GM18520 (cell line): ENCODE measurements around the gene IQSEC2.

Experiments
- ATAC-seq: cut with Tn5 transposase; IDR thresholded peaks from one replicate; pipeline ENCODE4 v1.9.1; 2021; ENCODE audit not compliant: unreplicated experiment

IQSEC2 gene

DNA sequence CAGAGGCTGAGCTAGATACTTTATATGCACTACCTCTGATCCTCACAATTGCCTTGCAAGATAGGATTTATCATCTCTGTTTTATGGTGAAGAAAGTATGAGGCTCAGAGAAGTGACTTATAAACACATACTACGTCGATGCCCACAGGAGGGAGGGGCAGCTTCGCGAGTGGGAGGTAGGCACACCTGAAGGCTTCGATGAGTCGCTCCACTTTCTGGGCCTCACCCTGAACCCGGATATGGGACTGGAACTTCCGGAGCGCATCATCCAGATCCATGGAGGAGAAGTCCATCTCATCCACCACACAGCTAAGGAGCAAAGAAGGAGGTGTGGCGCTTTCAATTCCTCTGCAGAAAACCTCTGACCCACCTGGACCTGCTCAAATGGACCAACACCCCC, 33.5 kb downstream of the IQSEC2 start:
- ATAC-seq = no peak

DNA sequence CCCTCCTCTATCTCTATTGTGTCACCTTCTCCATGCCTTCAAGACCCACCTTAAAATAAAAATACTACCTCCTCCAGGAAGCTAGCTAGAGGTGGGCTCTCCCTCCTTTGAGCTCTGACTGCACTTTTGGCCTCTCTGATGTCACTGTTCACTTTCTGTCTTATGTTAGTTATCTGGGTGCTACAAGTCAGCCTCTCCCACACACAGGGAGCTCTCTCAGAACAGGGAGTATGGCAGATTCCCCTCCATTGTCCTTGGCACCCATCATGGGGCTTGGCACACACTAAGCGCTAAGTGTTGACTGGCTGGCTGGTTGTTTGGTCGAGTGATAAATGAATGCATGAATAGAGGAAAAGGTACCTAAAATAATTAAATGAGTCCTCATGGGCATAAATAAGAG, 35.2 kb downstream of the IQSEC2 start:
- no peak for ATAC-seq

GRCh38 chrX:53244610-53245009, 36.8 kb downstream of the IQSEC2 start:
- ATAC-seq = no peak

GRCh38 chrX:53242310-53242709, 39.1 kb downstream of the IQSEC2 start:
- no peak for ATAC-seq

- ATAC-seq = no peak
These were observed 39.8 kb downstream of the IQSEC2 start for GRCh38 chrX:53241558-53241957.

DNA sequence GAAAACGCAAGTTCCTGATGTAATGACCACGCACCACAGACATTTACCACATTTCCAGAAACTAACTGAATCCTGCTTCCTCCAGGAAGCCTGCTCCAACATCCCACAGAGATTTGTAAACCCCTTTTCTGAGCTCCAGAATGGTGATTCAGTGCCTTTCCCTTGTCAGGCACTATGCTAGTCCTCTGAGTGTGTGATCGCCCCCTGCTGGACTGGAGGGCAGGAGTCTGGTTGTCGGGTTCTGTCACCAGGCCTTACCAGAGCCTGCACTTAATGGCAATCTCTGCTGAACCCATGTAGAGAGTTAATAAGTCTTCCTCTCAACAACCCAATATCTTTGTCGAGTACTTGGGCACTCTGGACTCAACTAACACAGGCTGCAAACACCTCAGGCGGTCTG, 41.9 kb downstream of the IQSEC2 start:
- ATAC-seq = no peak

GRCh38 chrX:53237056-53237455, 44.3 kb downstream of the IQSEC2 start:
- ATAC-seq = no peak

GRCh38 chrX:53236025-53236679, 45.2 kb downstream of the IQSEC2 start:
- no peak for ATAC-seq

DNA sequence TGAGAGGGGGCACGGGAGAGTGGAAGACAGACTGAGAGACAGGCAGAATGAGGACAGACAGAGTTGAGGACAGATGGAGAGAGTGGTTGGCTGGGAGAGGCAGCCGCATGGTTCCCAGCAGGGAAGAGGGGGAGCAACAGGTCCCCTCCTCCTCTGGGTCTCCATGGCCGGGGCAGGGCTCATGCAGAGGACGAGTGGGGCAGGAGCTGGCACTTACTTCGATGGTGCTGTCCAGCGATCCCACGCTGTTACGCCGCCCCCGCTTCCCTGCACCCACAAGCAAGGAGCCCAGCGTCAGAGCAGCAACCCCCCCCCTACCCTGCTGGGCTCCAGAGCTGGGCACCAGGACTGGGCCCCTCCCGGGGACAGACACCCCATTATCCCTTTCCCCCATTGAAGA, 45.8 kb downstream of the IQSEC2 start:
- ATAC-seq = no peak

- no peak for ATAC-seq
These were observed 46.9 kb downstream of the IQSEC2 start for GRCh38 chrX:53234484-53234883.

DNA sequence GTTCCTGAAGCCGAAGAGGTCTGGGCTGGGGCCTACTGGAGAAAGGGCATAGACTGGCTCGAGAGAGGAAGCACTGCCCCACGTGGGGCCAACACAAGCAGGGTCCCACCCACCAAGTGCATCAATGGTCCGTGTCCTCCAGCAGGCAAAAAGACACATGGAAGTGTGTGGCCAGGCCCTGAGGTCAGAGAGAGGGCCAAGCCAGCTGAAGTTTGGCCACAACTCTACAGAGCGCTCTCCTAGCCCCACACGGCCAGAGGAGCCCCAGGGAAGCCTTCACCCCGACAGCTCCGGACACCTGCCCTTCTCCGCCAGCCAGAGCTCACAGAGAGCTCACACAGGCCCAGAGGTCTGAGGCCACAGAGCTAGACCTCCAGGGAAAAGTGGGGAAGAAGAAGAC, 47.8 kb downstream of the IQSEC2 start:
- ATAC-seq = no peak

DNA sequence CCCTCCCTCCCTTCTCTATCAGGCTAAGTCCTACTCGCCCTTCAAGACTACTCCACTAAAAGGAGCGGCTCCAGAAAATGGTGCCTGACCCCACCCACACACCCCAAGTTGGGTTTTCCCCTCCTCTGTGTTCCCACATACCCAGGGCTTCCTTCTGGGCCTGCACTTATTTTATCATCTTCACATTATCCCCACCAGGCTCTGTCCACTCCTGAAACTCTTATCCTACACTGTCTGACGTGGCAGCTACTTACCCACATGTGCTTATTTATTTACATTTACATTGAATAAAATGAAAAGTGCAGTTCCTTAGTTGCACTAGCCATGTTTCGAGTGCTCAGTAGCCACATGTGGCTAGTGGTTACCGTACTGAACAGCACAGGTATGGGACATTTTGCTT, 51.3 kb downstream of the IQSEC2 start:
- no peak for ATAC-seq

GRCh38 chrX:53227224-53227765, 54.1 kb downstream of the IQSEC2 start:
- no peak for ATAC-seq

DNA sequence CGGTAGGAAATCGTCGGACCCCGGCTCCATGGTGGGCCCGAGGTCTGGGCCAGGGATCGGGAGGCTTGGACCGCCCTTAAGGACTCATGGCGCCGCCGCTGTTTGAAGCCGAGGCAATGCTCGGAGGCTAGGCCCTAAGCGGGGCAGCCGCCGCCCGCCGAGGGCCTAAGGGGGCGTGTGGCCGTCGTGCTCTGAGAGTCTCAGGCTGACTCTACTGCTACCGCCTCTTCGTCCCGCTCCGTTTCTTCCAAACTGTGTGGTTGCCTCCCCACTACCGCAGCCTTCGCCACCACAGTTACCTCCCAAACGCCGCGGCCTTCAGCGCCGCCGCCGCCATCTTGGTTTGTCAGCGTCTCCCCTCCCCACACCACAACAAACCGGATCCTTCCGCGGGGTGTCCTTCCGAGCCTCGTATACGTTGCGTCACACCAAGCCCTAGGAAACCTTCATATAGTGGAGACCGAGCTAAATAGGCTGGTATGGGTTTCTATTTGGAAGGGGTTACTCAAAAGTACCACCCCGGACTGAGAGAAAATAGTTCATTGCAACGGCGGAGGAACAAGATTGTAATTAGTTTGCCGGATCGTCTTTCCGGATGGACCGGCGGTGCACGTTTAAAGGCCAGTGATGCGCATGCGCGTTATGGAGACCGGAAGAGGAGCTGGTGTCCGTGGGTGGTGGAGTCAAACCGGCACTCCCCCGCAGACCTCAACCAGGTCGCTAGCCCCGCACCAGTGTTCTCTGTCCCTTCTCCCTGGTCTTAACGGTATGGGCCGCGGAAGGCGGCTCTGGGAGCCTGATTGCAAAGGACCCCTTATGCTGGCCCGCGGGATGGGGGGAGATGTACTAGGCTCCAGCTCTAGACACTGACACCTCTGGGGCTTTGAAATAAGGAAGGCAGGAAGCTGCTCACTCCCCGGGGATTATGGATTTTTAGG, 56.3 kb downstream of the IQSEC2 start, which contains the start of gene KDM5C:
TSS of gene KDM5C (minus strand) at position 348 of the 938 bp plus-strand sequence. CDS start at position 30, 318 bp downstream.
- peak; percentile 67 for ATAC-seq

DNA sequence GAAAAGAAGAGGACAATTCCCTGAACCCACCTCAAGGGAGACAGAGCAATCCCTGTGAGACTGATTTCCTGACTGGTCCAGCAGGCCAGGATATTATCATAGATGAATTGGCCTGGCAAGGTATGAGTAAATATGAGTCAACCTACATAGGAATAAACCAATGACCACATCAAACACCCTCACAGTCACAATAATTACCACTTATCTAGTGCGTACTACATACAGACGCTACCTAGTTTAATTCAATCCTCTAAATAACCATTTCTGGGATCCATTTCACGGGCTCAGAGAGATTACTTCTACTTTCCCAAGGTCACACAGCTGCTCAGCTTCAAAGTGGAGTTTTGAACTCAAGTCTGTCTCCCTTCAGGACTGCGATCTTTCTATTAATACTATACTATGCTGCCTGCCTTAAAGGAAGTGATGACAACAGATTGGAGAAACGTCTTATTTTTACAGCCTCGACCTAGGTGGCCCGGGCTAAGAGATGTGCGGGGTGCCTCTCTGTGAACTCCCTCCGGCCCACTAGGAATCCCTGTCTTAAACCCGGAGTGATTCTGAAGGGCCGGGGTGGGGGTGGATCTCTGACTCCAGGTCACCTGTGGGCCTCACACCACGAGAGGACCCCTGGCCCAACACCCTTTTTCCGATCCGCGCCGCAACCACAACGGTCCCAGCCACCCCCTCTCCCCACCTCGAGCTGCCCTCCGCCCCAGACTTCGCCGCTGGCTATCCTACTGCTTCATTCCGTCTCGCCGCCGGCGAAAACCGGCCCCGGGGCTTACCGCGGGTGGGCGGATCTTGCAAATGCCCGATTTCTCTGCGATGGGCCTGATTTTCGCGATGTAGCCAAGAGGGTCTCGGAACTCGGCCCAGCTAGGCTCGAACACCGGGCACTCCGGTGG, 57.2 kb downstream of the IQSEC2 start:
- ATAC-seq = no peak

DNA sequence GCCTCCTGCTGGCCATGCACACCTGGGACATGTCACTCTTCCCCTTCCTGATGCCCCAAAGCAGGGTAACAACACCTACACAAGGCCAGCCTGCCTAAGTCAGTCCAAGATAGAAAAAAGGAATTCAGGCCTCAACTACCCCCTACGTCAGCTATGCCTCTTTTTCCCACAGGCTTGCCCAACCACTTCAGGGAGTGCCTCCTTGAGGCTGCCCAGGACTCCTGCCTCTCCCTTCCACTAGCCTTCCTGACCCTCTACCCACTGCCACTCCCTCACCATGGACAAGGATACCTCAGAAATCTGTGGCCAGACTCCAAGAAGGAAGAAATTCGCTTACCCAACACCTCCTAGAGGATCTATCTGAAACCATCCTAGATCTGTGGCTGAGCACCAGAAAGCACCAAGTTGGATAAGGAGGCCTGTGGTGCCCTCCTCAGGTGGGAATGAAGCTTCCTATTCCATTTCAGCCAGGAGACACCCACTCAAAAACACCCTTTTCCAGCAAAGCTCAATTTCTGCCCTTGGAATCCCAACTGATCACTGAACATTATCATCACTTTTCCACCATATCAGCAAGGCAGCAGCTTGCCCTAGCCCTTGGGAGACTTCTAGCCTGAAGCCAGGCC, 58.2 kb downstream of the IQSEC2 start:
- no peak for ATAC-seq
